ENCODE measurements around the gene IDI1.

DNA sequence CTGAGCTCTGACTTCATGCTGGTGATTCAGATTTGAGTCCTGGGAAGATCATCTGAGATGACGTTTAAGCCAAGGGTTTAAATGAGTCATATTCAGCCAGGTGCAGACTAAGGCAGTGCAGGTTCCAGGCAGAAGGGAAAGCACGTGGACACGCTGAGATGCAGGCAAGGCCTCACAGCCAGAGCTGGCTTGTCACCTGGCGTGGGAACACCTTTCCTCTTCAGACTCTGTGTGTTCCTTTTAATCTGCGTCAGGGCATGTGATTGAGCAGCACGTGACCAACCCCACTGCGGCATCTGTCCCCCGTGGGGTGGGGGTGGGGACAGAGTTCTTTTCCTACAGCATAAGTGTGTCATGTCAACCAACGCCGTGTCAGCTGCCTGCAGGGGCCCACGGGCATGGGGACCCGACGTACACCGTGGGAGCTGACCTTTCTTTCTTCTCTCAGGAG, 12.6 kb downstream of the IDI1 start:
- TF ChIP-seq, protein P1, sequence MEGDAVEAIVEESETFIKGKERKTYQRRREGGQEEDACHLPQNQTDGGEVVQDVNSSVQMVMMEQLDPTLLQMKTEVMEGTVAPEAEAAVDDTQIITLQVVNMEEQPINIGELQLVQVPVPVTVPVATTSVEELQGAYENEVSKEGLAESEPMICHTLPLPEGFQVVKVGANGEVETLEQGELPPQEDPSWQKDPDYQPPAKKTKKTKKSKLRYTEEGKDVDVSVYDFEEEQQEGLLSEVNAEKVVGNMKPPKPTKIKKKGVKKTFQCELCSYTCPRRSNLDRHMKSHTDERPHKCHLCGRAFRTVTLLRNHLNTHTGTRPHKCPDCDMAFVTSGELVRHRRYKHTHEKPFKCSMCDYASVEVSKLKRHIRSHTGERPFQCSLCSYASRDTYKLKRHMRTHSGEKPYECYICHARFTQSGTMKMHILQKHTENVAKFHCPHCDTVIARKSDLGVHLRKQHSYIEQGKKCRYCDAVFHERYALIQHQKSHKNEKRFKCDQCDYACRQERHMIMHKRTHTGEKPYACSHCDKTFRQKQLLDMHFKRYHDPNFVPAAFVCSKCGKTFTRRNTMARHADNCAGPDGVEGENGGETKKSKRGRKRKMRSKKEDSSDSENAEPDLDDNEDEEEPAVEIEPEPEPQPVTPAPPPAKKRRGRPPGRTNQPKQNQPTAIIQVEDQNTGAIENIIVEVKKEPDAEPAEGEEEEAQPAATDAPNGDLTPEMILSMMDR (IDR thresholded peaks at IDR 0.05) = no peak
- TF ChIP-seq POLR2A (IDR thresholded peaks at IDR 0.05) = no peak

All from lower leg skin (tissue), 3 donors.